Psoas muscle (tissue), 8 donors: ENCODE measurements around the gene ARID3C. TPM values are rescaled to one million over a fixed set of nuclear protein-coding genes. Genes with fewer than 3 reads are reported as not detected.

ENCODE experiments used
- ATAC-seq, 4 donors: fragments of 200-7000 bp; cut with Tn5 transposase; one replicate each; pipeline ENCODE4 v1.9.1; 2020; ENCODE audit warnings: moderate library complexity in 3 of 4, mild to moderate bottlenecking in 2 of 4
- DNase-seq, 2 donors: peaks; one replicate each; pipeline ENCODE4 v3.0.0-alpha.2; 2020
- H3K27ac ChIP-seq: fragments of 200-600 bp; one replicate; pipeline ENCODE4 v1.8.0; 2022
- H3K27me3 ChIP-seq, 3 donors: fragments of 200-600 bp in 1 of 3; one replicate each; pipeline versions ENCODE4 v1.6.1 to v1.8.0; 2013 to 2022; ENCODE audit warnings: low read length in 2 of 3, mild to moderate bottlenecking in 2 of 3, moderate library complexity in 1 of 3; ENCODE audit not compliant: insufficient read depth in 3 of 3
- H3K36me3 ChIP-seq, 2 donors: fragments of 200-600 bp in 1 of 2; one replicate each; pipeline versions ENCODE4 v1.6.1 to v1.8.0; 2013 to 2022; ENCODE audit warnings: low read depth in 1 of 2, mild to moderate bottlenecking in 1 of 2, moderate library complexity in 1 of 2; ENCODE audit not compliant: insufficient read depth in 1 of 2
- H3K4me1 ChIP-seq: fragments of 200-600 bp; one replicate; pipeline ENCODE4 v1.8.0; 2022
- H3K4me3 ChIP-seq: fragments of 200-600 bp; one replicate; pipeline ENCODE4 v1.8.0; 2022; ENCODE audit warnings: mild to moderate bottlenecking
- H3K9me3 ChIP-seq: fragments of 200-600 bp; one replicate; pipeline ENCODE4 v1.8.0; 2022
- CTCF ChIP-seq: fragments of 200-600 bp; IDR thresholded peaks from one replicate; pipeline ENCODE4 v1.8.0; 2022; ENCODE audit warnings: antibody characterized with exemption
- WGBS, 3 donors: extraction: QIAGEN DNeasy Blood & Tissue Kit; methylation state at CpG; one replicate each; pipeline versions ENCODE4 v1.1.6 to v1.1.7; 2013; 5-methylcytosine and 5-hydroxymethylcytosine counted together
- intact Hi-C, 2 donors: fragments of 100-400 bp; cut with DNase I; formaldehyde crosslinking; loops; one replicate each; pipeline versions ENCODE4 v1.11.0 to v1.14.2; 2022
- long read RNA-seq, 2 donors: library from polyadenylated mRNA; unstranded; transcript quantifications; one replicate each; pipeline ENCODE4 v2.0.0, GENCODE V29; 2021
- polyA plus RNA-seq, 3 donors: library from polyadenylated mRNA; stranded (reverse); fragments of 200-250 nt; gene quantifications; one replicate each; pipeline ENCODE4 v1.2.3, GENCODE V29; 2013
- total RNA-seq, 4 donors: library from RNA; stranded (reverse); fragmentation: NEBNext Ultra II Directional in 2 of 4; extraction: Animal tissue kit (Norgen Biotek cat#: 25700) in 2 of 4; gene quantifications; one replicate each; pipeline versions ENCODE4 v1.2.1 to v1.2.4, GENCODE V29; 2021 to 2023
- donor health status: healthy with polysubstance abuse.
- donor health status: DM: no; HTN: no; CAD: no; lungs with moderate emphysema.
- donor health status: Bipolar disorder and iron deficiency.
- donor health status: healthy.
- donor health status: DM: yes; HTN: yes; CAD: no.
- donor health status: DM: no; HTN: no; CAD: no.
- donor health status: DM: no; HTN: no; CAD: no.
- donor health status: DM: yes; HTN: yes; CAD: no.

Gene ARID3C
- total RNA-seq (under 1 TPM in 1 of 4 donors, not detected in 3; 0.16 TPM), polyA plus RNA-seq (not detected)
- long read RNA-seq, donor 1, result 0 reads
- long read RNA-seq, donor 2, result 0 reads

- ATAC-seq (peak; percentile 75 to 84 (median 79)), DNase-seq (no peak)
- 1 to 2% (median 2%) methylated on average over 47 to 69 of the region's 69 CpGs for WGBS, 3 donors
- TF ChIP-seq CTCF, result no peak
- H3K36me3 ChIP-seq, result no peaks in the 10 kb centered on the region
- peaks cover 0 to 63% (median 29%) of the 10 kb centered on the region in 3 donors for H3K27me3 ChIP-seq
- peaks cover 3% of the 10 kb centered on the region for H3K4me1 ChIP-seq
- no peak within 1 kb of the TSS for H3K27ac ChIP-seq
- H3K4me3 ChIP-seq, result peak within 1 kb of the TSS; percentile 64
- intact Hi-C loops, result no loop called here
- no peaks in the 10 kb centered on the region for H3K9me3 ChIP-seq
These were observed at the start of gene ARID3C for GRCh38 chr9:34628656-34629490. Gene ARID3C (minus strand): TSS chr9:34629066. CDS start chr9:34628014, 1,052 bp downstream.

- H3K4me1 ChIP-seq, result peaks cover 7% of the 10 kb centered on the region
- no peaks in the 10 kb centered on the region for H3K36me3 ChIP-seq
- TF ChIP-seq CTCF, result no peak
- H3K9me3 ChIP-seq, result no peaks in the 10 kb centered on the region
- no peak overlapping the region for H3K27ac ChIP-seq
- no peak for DNase-seq
- WGBS, 3 donors, result 96 to 100% (median 97%) methylated on average over 2 of the region's 2 CpGs
- no peaks in the 10 kb centered on the region for H3K27me3 ChIP-seq
- no peak overlapping the region for H3K4me3 ChIP-seq
- no peak for ATAC-seq
- intact Hi-C loops, result no loop called here
These were observed 47.0 kb upstream of the ARID3C start for GRCh38 chr9:34675869-34676268.

GRCh38 chr9:34675048-34675714 lies 46.3 kb upstream of the ARID3C start:
- peaks cover 7% of the 10 kb centered on the region for H3K4me1 ChIP-seq
- DNase-seq (peak; percentile 50 to 66), ATAC-seq (peak in 3 of 4 donors; percentile 47 to 66 (median 55))
- H3K9me3 ChIP-seq, result no peaks in the 10 kb centered on the region
- intact Hi-C loops, result no loop called here
- no peak overlapping the region for H3K4me3 ChIP-seq
- H3K36me3 ChIP-seq, result no peaks in the 10 kb centered on the region
- H3K27me3 ChIP-seq, result no peaks in the 10 kb centered on the region
- peak; percentile 40 for TF ChIP-seq CTCF
- 51 to 52% (median 52%) methylated on average over 10 of the region's 10 CpGs for WGBS, 3 donors
- no peak overlapping the region for H3K27ac ChIP-seq

GRCh38 chr9:34674440-34674839 lies 45.6 kb upstream of the ARID3C start:
- WGBS, 3 donors, result 72 to 80% (median 78%) methylated on average over 3 of the region's 3 CpGs
- DNase-seq (no peak), ATAC-seq (peak in 2 of 4 donors; percentile 45 to 46)
- no peaks in the 10 kb centered on the region for H3K27me3 ChIP-seq
- no peak overlapping the region for H3K27ac ChIP-seq
- H3K36me3 ChIP-seq, result no peaks in the 10 kb centered on the region
- no peak overlapping the region for H3K4me3 ChIP-seq
- H3K9me3 ChIP-seq, result no peaks in the 10 kb centered on the region
- intact Hi-C loops, result no loop called here
- H3K4me1 ChIP-seq, result peaks cover 7% of the 10 kb centered on the region
- TF ChIP-seq CTCF, result no peak
